Anterior cingulate cortex (tissue), 58 donors: ENCODE measurements around the gene FRMPD3.
"Not testable (repeated sequence)": the region's sequence is repeated elsewhere in the genome, so short reads cannot be mapped to it uniquely, and the experiment has no call there.

Experiments used
- DNase-seq, 58 donors: peaks; one replicate each; lab custom pipeline; 2025; lab: John Stamatoyannopoulos, UW

Gene FRMPD3

DNA sequence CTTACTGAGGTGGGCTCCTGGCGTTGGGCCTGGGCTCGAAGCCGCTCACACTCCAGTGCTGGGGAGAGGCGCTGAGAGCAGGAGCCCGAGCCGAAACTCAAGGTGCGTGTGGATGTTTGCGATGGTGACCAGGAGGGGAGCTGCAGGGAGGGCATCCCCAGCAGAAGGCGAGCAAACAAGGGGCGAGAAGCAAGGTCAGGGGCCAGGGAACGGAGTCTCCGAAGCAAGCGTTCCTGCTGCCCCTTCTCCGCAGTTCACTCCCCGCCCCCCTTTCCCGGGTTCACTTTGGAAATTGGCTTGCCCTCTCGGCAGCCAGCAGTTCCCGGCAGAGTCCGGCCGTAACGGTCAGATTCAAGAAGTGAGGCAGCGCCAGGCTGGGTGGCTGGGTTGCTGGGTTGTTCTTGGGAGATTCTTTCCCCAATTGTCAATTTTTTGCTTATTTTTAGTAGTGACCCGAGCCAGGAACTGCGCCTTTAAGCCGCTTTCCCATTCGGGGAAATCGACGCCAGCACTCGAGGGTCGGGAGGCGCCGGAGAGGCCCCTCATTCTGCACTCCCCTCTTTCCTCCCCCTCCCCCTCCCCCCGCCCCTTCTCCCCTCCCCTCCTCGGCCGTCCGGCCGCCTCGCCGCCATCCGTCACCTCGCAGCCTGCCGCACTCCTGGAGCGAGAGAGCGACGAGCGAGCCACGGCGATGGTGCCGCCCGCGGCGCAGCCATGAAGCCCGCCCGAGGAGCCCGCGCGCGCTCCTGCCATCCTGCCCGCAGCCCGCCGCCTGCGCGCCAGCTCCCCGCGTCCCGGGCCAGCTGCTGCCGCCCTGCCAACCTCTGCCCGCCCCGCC is at the start of gene FRMPD3:
Gene FRMPD3, plus strand, starts transcription at position 655 of the 838 bp plus-strand sequence. CDS start 76,937 bp downstream, outside the sequence.
- DNase-seq = peak in 10 of 58 donors; percentile 0 to 9 (median 4)

DNA sequence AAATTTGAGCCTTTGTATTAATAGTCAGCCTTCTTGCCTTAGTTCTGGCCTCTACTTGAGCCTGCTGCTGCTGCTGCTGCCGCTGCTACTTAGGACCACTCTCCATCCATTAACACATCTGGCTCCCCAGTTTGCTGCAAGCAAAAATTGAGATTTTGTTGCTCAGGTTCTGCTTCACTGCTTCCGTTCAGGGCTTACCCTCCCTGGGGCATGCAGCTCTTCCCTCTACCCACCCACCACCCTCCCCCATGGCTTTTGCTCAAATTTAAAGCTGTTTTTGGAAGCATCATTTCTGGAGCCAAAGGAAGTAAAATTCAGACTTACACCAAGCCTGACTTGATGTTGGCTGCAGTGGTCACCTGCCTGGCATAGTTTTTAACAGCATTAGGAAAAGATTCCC is 28.9 kb upstream of the FRMPD3 start:
- DNase-seq = no peak

DNA sequence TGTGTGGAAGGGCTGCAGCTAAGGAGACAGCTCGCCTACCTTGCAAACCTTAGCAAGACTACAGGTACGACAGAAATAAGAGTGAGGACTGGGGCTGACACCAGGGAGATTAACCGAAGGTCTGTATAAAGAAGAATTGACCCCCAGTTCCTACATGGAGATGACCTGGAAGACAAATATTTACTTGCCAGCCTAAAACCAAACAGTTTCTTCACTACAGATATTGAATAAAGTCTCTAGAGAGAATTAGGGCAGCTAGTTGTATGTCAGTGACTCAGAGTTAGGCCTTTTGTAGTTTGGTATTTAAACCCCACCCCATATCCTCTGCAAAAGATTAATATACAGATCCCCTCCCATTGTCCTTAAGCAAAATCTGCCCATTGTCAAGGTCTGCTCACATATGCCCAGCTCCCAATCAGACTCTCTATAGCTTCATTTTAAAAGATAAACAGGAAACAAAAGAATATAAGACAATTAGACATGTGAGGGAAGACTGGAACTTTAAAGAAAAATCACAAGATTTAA is 28.1 kb upstream of the FRMPD3 start:
- no peak for DNase-seq

DNA sequence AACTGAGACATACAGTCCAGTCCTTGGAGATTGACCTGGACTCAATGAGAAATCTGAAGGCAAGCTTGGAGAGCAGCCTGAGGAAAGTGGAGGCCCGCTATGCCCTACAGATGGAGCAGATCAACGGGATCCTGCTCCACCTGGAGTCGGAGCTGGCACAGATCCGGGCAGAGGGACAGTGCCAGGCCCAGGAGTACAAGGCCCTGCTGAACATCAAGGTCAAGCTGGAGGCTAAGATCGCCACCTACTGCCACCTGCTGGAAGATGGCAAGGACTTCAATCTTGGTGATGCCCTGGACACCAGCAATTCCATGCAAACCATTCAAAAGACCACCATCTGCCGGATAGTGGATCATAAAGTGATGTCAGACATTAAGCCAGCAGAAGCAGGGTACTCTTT is 20.4 kb upstream of the FRMPD3 start:
- DNase-seq = no peak

GRCh38 chrX:107440187-107440586 is 9.3 kb upstream of the FRMPD3 start:
- DNase-seq = no peak

DNA sequence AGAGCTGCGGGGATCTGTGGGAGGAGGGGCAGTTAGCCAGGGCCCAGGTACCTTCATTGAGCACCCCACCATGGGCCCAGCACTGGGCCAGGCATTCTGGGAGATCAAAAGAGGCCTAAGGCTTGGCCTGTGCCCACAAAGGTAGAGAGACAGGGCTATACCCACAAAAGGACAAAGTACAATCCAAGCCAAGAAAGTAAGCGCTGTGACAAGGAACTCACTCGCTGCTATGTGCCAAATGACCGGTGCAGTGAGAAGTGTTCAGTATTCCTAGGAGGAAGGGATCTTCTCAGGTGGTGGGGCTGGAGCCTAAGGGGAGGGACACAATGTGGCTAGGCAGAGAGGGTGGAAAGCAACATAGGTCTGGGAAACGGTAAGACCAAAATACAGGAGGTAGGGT is 8.8 kb upstream of the FRMPD3 start:
- no peak for DNase-seq

DNA sequence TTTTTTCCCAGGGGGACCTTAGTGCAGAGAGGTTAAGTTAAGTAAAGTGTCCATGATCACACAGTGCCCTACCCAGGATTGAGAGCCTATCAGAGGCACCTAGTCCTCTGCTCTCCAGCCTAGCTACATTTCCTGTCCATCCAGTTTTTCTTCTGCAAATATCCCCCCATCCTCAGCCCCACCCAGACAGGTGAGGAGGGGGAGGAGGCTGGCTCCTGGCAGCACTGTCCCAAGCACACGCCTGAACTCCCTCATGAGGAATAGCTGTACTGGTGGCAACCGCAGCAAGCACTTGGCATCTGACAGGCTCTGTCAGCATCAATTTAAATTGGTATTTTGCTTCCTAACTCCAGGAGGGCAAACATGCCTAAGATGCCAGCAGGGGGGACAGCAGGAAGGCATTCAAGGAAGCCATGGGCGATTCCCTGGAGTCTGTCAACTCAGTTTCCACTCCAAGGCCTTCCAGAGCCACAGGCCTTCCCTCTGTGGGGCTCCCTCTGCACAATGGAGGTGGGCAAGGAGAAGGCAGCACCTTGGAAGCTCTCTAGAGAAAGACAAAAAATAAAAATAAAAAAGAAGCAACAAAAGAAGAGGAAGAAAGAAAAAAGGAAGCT is 6.4 kb upstream of the FRMPD3 start:
- no peak for DNase-seq

- no peak for DNase-seq
These were observed 4.3 kb upstream of the FRMPD3 start for GRCh38 chrX:107445146-107445545.

GRCh38 chrX:107445631-107446030 is 3.8 kb upstream of the FRMPD3 start:
- DNase-seq = no peak

- DNase-seq = no peak
These were observed 1.8 kb upstream of the FRMPD3 start for GRCh38 chrX:107447642-107448041.

DNA sequence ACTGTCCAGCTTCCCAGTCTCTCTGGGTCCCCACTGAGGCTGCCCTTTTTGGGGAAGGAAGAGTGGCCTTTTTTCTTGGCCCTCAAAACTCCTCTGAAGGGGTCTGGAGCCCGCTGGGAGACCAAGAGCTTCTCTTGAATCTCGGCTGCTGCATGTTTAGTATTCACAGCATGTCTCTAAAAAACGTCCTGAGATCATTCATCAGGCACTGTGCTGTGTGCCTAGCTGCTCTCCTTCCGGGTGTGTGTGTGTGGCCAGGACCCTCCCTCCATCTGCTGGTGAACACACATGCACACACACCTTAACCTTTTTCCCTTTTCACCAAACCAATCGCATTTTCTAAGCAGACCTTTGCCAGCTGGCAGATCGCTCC is 841 bp upstream of the FRMPD3 start:
- DNase-seq = no peak

DNA sequence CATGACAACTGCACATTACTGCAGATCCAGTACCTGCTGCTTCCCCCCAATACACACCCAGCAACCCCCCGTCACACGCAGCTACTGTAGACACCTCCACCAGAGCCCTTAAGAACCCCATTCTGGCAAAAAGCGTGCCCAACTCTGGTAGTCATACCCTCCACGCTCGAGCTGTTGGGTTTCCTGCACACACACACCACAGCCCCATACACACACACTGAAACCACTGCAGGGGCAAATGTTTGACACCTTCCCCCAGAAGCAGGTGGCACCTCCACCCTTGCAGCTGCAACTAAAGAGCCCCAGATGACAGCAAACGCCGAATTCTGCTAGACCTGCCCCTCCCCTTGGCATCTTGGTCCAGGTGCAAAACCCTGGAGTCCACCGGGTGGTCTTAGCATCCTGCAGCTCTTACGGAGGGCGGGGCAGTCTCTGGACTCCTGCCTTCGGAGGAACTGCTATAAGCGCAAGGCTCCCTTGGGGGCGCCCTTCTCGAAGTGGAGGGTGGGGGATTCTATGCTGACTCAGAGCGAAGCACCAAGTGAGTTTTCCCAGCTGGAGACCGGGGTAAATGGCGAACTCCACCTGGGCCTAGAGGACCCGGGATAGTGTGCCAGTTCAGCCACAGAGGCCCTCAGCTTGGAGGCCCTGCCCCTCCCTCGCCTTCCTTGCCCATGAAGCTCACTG is 1.5 kb downstream of the FRMPD3 start:
- DNase-seq = peak in 16 of 58 donors; percentile 0 to 40 (median 4)

DNA sequence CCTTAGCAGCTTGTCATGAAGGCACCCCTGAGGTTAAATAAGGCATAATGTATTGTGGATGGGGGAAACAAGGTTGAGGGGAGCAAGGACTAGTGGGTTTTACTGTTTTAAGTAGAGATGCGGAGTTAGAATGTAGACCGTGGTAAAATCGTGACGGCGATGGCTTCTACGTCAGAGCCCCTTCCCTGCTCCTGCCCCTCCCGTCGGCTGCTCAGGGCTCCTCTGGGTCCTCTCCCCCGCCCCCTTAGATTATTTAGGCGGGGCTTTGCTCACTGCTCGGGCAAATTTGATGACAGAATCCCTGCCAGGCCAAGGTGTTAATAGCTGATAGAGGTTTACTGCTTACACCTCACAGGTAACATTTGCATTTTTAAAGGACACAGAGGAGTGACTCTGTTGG is 2.3 kb downstream of the FRMPD3 start:
- DNase-seq = peak in 3 of 58 donors; percentile 0 to 4 (median 0)

GRCh38 chrX:107452581-107452980 is 3.1 kb downstream of the FRMPD3 start:
- no peak for DNase-seq

- DNase-seq = no peak
These were observed 4.8 kb downstream of the FRMPD3 start for GRCh38 chrX:107454302-107454701.

DNA sequence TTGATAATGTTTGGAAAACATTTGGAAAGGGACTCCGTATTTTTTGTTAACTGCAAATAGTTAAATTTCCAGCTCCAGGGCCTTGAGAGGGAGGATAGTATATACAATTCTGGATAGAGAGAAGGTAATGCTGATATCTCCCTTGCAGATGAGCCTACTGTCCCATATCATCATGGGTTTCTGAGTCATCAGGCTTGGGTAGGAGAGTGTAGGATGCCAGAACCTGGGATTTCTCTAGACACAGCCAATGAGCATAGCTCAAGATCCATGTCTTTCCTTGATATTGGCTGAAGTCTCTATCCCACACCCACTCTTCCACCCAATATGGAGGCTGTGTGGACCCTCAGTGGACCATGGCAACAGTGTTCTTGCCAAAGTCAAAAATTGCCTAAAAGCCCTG is 7.8 kb downstream of the FRMPD3 start:
- DNase-seq = no peak

GRCh38 chrX:107465932-107466620 is 16.6 kb downstream of the FRMPD3 start:
- DNase-seq = no peak

DNA sequence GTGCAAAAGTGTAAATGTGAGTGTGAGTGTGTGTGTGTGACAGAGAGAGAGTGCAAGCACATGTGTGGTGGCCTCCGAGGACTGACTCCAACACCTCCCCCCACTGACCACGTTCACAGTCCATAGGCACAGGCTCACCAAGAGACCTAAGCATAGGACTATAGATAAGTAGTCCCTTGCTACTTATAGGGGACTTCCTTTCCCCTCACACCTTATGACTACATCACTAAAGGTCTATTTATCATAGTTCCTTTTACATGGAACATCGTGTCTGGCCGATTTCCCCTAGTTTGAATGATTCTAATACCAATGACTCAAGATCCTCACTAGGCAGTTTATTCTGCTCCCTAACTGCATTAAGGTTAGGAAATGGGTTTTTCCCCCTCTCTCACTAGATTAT is 17.8 kb downstream of the FRMPD3 start:
- no peak for DNase-seq

DNA sequence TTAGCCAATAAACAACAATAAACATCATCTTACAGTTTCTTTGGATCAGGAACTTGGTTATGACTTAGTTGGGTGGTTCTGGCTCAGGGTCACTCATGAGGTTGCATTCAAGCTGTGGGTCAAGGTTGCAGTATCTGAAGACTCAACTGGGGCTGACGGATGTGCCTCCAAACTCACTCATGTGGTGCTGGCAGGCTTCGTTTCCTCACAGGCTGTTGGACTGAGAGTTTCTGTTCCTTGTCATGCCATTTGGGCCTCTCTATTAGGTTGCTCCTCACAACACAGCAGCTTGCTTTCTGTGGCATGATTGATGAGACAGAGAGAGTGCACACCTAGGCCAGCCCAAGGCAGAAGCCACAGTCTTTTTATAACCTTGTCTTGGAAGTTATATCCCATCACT is 20.7 kb downstream of the FRMPD3 start:
- no peak for DNase-seq

DNA sequence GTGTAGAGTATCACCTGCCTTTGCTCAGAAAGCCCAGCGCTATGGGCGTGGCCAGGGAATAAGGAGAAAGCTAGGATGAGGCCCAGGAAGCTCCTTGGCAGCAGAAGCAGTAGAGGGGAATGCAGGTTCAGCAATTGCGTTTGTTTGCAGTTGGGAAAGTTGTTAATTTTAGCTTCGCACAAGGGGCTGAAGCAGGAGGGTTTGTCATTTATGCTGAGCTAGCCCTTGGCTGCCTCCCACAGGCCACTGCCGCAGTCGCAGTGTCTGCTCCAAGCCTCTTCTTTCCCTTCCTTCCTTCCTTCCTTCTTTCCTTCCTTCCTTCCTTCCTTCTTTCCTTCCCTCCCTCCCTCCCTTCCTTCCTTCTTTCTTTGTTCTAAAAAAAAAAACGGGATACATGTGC is 21.5 kb downstream of the FRMPD3 start:
- DNase-seq = no peak

DNA sequence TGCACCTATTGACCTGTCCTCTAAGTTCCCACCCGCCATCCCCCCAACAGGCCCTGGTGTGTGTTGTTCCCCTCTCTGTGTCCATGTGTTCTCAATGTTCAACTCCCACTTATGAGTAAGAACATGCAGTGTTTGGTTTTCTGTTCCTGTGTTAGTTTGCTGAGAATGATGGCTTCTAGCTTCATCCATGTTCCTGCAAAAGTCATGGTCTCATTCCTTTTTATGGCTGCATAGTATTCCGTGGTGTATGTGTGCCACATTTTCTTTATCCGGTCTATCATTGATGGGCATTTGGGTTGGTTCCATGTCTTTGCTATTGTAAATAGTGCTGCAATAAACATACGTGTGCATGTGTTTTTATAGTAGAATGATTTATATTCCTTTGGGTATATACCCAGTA is 22.0 kb downstream of the FRMPD3 start:
- not testable (repeated sequence) for DNase-seq
